Stimulated activated CD8-positive, alpha-beta memory T cell treated with anti-CD3 and anti-CD28 coated beads, Interleukin-2, amount 100 ng/mL, for 48 hours (primary cell): ENCODE measurements around the gene MLPH.

ENCODE experiments used
- DNase-seq, 2 donors: peaks; one replicate each; pipeline ENCODE4 v3.0.0-alpha.2; 2020; ENCODE audit warnings: low read depth in 2 of 2

MLPH gene

GRCh38 chr2:237486819-237487448 lies at the start of gene MLPH:
Gene MLPH (plus strand): TSS chr2:237487251. CDS start chr2:237493427, 6,176 bp downstream.
- DNase-seq: no peak

GRCh38 chr2:237437566-237437965 lies 49.5 kb upstream of the MLPH start:
- no peak for DNase-seq

DNA sequence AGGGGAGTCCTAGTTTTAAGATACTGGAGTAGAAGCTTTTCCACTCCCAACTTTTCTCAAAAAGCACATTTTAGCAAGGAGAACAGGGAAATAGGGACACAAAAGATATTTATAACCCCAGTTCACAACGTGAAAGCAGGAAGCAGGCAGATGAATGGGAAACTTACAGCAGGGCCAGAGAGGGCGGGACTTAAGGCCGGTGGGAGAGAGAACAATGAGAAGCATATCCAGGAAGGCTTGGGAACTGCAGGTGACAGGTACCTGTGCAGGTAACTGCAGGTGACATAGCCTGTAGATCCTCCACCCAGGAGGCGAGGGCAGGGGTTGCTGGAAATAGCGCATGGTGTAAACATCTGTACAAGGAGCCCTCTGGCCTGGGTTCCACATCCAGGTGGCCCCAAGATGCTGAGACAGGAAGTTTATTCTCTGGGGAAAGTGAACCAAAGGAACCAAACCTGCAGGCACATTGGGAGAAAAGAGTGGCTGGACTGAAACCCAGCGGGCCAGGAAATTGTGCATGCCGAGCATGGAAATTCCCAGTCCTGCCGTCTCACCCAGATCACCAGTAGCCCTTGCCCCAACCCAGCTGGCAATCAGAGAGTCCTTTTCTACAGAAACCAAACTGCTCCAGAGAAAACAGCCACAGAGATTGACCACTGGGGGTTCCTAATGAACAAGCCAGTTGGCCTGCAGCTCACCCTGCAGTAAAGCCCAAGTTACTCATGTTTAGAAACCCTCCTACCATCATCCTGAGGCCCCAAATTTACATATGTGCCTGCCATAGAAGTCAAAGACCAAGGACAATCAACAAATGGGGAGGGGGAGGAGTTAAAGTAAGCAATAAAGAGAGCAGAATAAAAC lies 48.7 kb upstream of the MLPH start:
- no peak for DNase-seq

- no peak for DNase-seq
These were observed 46.2 kb upstream of the MLPH start for GRCh38 chr2:237440819-237441281.

GRCh38 chr2:237441605-237442274 lies 45.3 kb upstream of the MLPH start:
- no peak for DNase-seq

GRCh38 chr2:237444071-237444470 lies 43.0 kb upstream of the MLPH start:
- no peak for DNase-seq

DNA sequence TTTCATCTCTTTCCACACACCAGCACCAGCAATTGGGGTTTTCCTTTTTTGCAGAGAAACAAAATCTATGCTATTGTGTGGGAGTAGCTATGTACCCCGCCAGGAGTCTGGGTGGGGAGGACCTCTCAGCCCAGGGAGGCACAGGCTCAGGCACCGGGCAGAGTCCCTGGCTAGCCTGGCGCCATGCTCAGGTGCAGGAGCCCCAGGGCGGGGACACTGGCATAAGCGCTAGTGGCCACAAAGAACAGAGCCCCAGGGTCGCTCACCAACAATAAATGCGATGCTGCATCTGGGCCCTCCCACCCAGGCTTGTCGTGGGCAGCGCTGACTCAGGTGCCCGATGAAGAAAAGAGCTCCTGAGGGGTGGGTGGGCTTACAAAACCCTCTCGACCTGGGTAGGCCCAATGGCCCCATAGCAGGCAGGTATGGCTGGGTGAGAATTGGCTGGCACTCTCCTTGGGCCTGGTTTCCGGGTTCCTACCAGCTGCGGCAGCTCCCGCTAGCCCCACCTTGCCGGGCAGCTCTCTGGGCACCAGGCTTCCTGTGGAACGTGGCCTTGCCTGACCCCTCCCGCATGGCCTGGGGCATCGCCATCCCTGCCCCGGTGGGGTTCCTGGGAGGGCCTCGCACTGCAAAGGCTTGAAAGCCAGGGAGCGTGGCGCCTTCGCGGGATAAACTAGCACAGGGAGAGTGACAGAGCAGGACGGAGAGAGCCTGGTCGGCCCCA lies 41.3 kb upstream of the MLPH start:
- DNase-seq: no peak

DNA sequence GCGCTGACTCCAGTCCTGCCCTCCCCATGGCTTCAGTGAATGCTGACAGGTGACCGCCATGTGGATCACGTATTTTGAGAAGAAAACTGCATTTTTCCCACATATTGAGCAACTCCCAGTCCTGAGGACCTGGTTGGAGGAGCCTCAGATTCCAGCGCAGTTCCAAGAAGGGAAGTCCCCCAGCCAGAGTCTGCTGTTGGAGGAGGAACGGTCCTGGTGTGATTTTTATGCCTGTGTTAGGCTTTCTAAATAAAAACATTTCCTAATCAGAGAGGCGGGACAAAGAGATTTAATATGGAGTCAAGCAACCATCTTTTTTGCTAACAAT lies 40.7 kb upstream of the MLPH start:
- DNase-seq: no peak

DNA sequence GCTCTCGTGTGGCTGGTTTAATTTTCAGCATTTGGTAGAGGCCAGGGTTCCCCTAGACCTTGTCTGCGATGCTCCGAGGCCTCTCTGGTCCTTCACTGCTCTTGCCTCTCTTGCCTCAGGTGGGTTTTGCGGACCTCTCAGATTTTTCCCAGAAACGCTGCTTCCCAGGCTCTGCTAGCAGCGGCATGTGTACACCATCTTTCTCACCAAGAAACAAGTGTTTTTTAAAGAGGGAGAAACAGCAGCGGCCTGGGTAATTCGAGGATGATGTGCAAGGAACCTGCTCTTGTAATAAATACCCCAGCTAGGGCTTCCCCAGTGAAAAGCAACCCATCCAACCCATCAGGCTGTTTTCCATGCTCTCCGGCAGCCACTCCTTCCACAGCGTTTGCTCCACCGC lies 39.6 kb upstream of the MLPH start:
- no peak for DNase-seq

DNA sequence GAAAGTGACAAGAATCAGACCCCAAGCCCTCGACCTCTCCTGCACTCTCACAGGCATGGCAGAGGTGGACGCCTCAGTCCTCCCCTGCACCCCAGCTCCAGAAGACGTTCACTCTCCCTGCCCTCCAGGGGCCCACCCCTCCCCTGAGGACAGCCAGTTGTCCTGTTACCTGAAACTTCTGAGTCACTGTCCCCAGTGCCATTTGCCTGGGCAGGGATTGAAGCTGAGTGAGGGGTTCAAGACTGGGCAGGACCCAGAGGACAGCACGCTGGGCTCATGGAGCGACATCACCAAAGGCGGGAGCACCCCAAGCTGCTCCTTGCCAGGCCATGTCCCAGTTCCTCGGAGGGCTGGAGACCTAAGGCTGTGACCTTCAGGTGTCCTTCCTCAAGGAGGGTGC lies 38.9 kb upstream of the MLPH start:
- no peak for DNase-seq

GRCh38 chr2:237448626-237449025 lies 38.4 kb upstream of the MLPH start:
- DNase-seq: no peak

DNA sequence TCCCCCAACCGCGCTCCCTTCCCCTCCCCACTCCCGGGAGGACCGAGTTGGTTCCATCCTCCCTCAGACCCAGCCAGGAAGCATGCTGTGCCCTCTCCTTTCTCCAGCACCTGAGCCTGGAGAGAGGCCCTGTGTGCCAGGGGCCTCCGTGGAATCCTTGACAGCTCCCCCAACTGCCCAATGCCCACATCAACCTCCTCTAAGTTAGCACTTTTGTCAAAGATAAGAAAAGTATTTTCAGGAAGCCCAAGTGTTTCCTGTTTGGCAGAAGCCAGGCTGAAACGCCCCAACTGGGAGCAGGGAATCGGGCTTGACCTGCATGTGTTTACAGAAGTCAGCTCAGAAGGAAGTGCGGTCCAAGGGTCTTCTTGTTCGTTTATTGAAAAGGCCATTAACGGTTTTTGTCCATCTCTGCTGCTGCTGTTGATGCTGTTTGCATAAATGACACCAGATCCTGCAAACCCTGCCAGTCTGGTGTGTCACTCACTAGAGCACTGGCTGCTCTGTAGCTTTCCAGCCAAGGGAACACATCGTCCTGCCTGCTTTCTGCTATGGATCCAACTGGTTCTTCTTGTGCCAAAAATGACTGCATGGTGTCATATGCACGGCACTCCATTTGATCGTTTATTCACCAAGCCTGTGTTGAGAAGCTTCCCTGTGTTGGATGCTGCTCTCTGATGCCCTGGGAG lies 37.7 kb upstream of the MLPH start:
- DNase-seq: no peak

DNA sequence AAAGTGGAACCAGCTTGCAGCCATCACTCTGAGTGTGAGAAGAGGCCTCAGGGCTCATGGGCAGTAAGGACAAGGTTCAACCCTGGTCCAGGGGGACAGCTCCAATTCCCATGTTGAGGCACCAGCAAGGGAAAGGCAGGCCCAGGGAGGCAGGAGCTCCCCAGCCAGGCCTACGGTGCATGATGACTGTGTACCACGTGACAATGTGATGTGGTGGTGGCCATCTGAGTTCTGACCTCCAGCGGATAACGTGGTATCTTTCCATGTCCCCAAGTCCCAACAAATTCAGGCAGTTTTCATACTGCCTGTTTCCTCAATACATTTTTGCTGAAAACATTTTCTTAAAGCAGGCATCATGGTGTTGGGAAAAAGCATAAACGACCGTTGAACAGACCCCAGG lies 36.9 kb upstream of the MLPH start:
- DNase-seq: no peak

GRCh38 chr2:237450583-237450982 lies 36.5 kb upstream of the MLPH start:
- DNase-seq: no peak

GRCh38 chr2:237451643-237452469 lies 35.2 kb upstream of the MLPH start:
- no peak for DNase-seq

- DNase-seq: no peak
These were observed 34.2 kb upstream of the MLPH start for GRCh38 chr2:237452861-237453260.

DNA sequence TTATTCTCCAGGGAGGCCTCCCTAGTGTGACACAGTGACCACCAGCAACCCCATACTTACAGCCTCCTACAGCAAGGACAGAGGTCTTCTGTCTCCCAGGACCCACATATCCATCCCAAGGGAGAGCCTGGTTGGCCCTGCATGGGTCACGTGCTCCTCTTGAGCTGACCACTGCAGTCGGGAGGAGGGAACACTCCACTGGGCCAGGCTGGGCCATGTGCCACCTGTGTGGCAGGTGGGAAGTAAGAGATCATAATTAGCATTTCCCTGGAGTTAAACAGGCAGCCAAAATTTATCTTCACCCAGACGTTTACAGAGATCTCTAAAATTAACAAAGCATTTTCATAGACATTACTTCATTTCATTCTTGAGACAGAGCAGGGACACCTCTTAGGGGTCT lies 33.4 kb upstream of the MLPH start:
- no peak for DNase-seq

DNA sequence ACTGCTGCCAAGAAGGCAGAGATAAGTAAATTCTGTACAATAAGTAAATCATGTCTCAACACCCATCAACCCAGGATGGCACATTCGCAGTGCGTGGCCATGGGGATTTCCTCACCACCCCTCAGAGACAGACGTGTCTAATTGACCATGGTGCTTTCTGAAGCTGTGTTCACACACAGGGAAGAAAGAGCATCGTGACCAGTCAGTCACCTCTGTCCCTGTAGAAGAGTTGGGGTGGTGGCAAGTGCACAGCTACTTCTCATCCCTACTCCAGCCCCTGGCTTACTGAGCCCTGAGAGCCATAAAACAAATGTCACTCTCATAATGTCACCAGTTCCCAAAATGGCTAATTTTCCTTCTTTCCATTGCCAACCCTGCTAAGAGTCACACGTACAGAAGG lies 31.3 kb upstream of the MLPH start:
- no peak for DNase-seq

GRCh38 chr2:237456200-237456843 lies 30.7 kb upstream of the MLPH start:
- no peak for DNase-seq

DNA sequence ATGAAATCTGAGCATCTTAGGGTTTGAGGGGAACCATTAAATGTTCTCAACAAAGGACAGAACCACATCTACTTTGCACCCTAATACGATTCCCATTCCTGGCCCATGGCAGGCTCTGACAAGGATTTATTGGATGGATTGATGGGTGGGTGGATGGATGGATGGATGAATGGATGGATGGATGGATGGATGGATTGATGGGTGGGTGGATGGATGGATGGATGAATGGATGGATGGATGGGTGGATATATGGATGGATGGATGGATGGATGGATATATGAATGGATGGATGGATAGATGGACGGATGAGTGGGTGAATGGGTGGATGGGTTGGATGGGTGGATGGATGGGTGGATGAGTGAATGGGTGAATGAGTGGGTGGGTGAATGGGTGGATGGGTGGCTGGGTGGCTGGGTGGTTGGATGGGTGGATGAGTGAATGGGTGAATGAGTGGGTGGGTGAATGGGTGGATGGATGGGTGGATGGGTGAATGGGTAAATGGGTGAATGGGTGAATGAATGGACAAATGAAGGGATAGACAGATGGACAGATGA lies 29.6 kb upstream of the MLPH start:
- no peak for DNase-seq
